ENCODE results near the gene CST8. TPM values are rescaled to one million over a fixed set of nuclear protein-coding genes. Genes with fewer than 3 reads are reported as not detected.

CST8 gene
- total and polyA plus RNA-seq, 2 experiments from 2014 or later, result not detected

- TF ChIP-seq ZNF462 (CRISPR knock-in tag; IDR thresholded peaks at IDR 0.05) (no peak), JUNB (IDR thresholded peaks at IDR 0.05; ENCODE audit: unreplicated experiment) (no peak), EZH2phosphoT487 (IDR thresholded peaks at IDR 0.05; ENCODE audit: unreplicated experiment) (no peak), EZH2 (IDR thresholded peaks at IDR 0.05; ENCODE audit: low read depth, unreplicated experiment) (no peak), NANOG (IDR thresholded peaks at IDR 0.05; ENCODE audit: borderline replicate concordance) (no peak), ZNF331 (CRISPR knock-in tag; IDR thresholded peaks at IDR 0.05; ENCODE audit: low read depth) (no peak)
Measured at GRCh38 chr20:23541776-23542175, 50.9 kb downstream of the CST8 start (continued).

- H3K4me2 ChIP-seq, result no peak overlapping the region
- no peak overlapping the region for H2AFZ ChIP-seq
- H3K4me3 ChIP-seq, result no peak overlapping the region
- Mint-ChIP-seq H3K36me3 (ENCODE audit: low read depth) (no peaks in the 10 kb centered on the region), H3K27me3 (ENCODE audit: insufficient read depth, low read depth, poor library complexity) (peaks cover 3% of the 10 kb centered on the region), H3K4me3 (no peak overlapping the region), H3K9me3 (peaks cover 8% of the 10 kb centered on the region; the same call in 2 of the 3 replicates), H3K27ac (no peak overlapping the region), H3K4me1 (peaks cover 9% of the 10 kb centered on the region)
- H3K36me3 ChIP-seq (ENCODE audit: insufficient read depth), result no peaks in the 10 kb centered on the region
- no peaks in the 10 kb centered on the region for H4K20me1 ChIP-seq (replicated peaks; ENCODE audit: insufficient read depth)
- no peak overlapping the region for H3K27ac ChIP-seq (ENCODE audit: low read depth)
- no peaks in the 10 kb centered on the region for H3K79me2 ChIP-seq (replicated peaks; ENCODE audit: insufficient read depth)
- no peak for ATAC-seq
- H3K4me1 ChIP-seq (ENCODE audit: insufficient read depth), result peaks cover 7% of the 10 kb centered on the region
- no peaks in the 10 kb centered on the region for H3K27me3 ChIP-seq (ENCODE audit: insufficient read depth)
- DNase-seq (ENCODE audit: low spot score), result no peak
- no peaks in the 10 kb centered on the region for H3F3A ChIP-seq (replicated peaks; ENCODE audit: low read depth)
- H3K9me2 ChIP-seq (ENCODE audit: insufficient read depth), result 0 out of 2 replicates have a peak, but pooled peaks cover 21% of the 10 kb centered on the region
- no peak for TF ChIP-seq NANOG (IDR thresholded peaks at IDR 0.05; ENCODE audit: borderline replicate concordance)
- no peak for TF ChIP-seq REST (IDR thresholded peaks at IDR 0.05; ENCODE audit: unreplicated experiment)
- no peak for TF ChIP-seq CREB1 (CRISPR knock-in tag; IDR thresholded peaks at IDR 0.05; ENCODE audit: low read depth)
- no peak for TF ChIP-seq ETS1 (IDR thresholded peaks at IDR 0.05)
- no peak for TF ChIP-seq CTCF (conservative IDR thresholded peaks at IDR 0.05; ENCODE audit: low read depth in 2 of 2)
- TF ChIP-seq JUNB (IDR thresholded peaks at IDR 0.05; ENCODE audit: unreplicated experiment), result no peak
Measured at GRCh38 chr20:23542801-23543200, 51.9 kb downstream of the CST8 start.

Measured in GM23338 (cell line).